A549 (cell line): ENCODE data around the gene PGM1.

Experiments
- CBX8 ChIP-seq: fragments of 200-600 bp; sonication (generic); IDR thresholded peaks from 2 replicates; pipeline ENCODE4 v1.6.1; 2016
- CTCF ChIP-seq: fragments of >200 bp; sonication (Bioruptor Twin); formaldehyde crosslinking; IDR thresholded peaks from 3 replicates; pipeline ENCODE4 v1.5.1; 2016
- EP300 ChIP-seq, 2 experiments: fragments of >200 bp; sonication (Bioruptor Twin); formaldehyde crosslinking; IDR thresholded peaks; 2 replicates in 1 of 2; 3 replicates in 1 of 2; pipeline ENCODE4 v1.6.1; 2016 to 2017
- FOSL2 ChIP-seq, 2 experiments: fragments of 450-650 bp in 1 of 2; fragments of >200 bp in 1 of 2; sonication (Bioruptor Twin) in 1 of 2; formaldehyde crosslinking; IDR thresholded peaks; 2 replicates each; pipeline versions ENCODE4 v1.5.0 to v1.6.1; 2016 to 2020; ENCODE audit warnings: mild to moderate bottlenecking in 1 of 2, moderate library complexity in 1 of 2
- JUN ChIP-seq, 2 experiments: fragments of >200 bp; sonication (Bioruptor Twin); formaldehyde crosslinking; IDR thresholded peaks; 2 replicates in 1 of 2; 3 replicates in 1 of 2; pipeline ENCODE4 v1.6.1; 2016 to 2017
- JUNB ChIP-seq: fragments of >200 bp; sonication (Bioruptor Twin); formaldehyde crosslinking; IDR thresholded peaks from 2 replicates; pipeline ENCODE4 v1.6.1; 2016
- KDM1A ChIP-seq: fragments of 200-600 bp; sonication (generic); IDR thresholded peaks from 2 replicates; pipeline ENCODE4 v1.6.1; 2016; ENCODE audit warnings: low read depth, mild to moderate bottlenecking
- MAFK ChIP-seq: fragments of 450-650 bp; IDR thresholded peaks from 2 replicates; pipeline ENCODE4 v1.6.1; 2014; ENCODE audit not compliant: partially characterized antibody
- MAZ ChIP-seq: fragments of 150-350 bp; IDR thresholded peaks from 2 replicates; pipeline ENCODE4 v1.6.1; 2014; ENCODE audit warnings: antibody characterized with exemption, low read depth, low read length, borderline replicate concordance
- MYC ChIP-seq: IDR thresholded peaks from 2 replicates; pipeline ENCODE4 v1.6.1; 2012; ENCODE audit warnings: mild to moderate bottlenecking, inconsistent platforms, low read length, improper control_type of control experiment, borderline replicate concordance
- NFE2L2 ChIP-seq: fragments of 150-350 bp; conservative IDR thresholded peaks from 2 replicates; pipeline ENCODE4 v1.6.1; 2014; ENCODE audit warnings: low read length
- POLR2A ChIP-seq: IDR thresholded peaks from 2 replicates; pipeline ENCODE4 v1.6.1; 2012; ENCODE audit warnings: mild to moderate bottlenecking, low read length
- TF ChIP-seq, protein P1 (sequence below): fragments of 200-600 bp; sonication (generic); IDR thresholded peaks from 2 replicates; pipeline ENCODE4 v1.6.1; 2016; ENCODE audit warnings: antibody characterized with exemption, mild to moderate bottlenecking, moderate library complexity

GRCh38 chr1:63701187-63701586 lies 108.0 kb downstream of the PGM1 start:
- TF ChIP-seq CTCF (no peak), EP300 (IDR thresholded peaks at IDR 0.05) (peak; percentile 58 to 66; a peak in 2 of 5 replicates), MAZ (no peak), MYC (peak; percentile 74), KDM1A (no peak), CBX8 (no peak), NFE2L2 (no peak), POLR2A (no peak), JUN (IDR thresholded peaks at IDR 0.05) (peak in 1 of 2 experiments; percentile 50; a peak in 1 of 5 replicates), MAFK (no peak), JUNB (no peak), FOSL2 (IDR thresholded peaks at IDR 0.05) (no peak), FOSL2 (CRISPR knock-in tag; IDR thresholded peaks at IDR 0.05) (peak; percentile 61)
- TF ChIP-seq, protein P1, sequence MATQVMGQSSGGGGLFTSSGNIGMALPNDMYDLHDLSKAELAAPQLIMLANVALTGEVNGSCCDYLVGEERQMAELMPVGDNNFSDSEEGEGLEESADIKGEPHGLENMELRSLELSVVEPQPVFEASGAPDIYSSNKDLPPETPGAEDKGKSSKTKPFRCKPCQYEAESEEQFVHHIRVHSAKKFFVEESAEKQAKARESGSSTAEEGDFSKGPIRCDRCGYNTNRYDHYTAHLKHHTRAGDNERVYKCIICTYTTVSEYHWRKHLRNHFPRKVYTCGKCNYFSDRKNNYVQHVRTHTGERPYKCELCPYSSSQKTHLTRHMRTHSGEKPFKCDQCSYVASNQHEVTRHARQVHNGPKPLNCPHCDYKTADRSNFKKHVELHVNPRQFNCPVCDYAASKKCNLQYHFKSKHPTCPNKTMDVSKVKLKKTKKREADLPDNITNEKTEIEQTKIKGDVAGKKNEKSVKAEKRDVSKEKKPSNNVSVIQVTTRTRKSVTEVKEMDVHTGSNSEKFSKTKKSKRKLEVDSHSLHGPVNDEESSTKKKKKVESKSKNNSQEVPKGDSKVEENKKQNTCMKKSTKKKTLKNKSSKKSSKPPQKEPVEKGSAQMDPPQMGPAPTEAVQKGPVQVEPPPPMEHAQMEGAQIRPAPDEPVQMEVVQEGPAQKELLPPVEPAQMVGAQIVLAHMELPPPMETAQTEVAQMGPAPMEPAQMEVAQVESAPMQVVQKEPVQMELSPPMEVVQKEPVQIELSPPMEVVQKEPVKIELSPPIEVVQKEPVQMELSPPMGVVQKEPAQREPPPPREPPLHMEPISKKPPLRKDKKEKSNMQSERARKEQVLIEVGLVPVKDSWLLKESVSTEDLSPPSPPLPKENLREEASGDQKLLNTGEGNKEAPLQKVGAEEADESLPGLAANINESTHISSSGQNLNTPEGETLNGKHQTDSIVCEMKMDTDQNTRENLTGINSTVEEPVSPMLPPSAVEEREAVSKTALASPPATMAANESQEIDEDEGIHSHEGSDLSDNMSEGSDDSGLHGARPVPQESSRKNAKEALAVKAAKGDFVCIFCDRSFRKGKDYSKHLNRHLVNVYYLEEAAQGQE, result no peak
